HG03108 (cell line): Measurements from ENCODE around the gene RELA.

Experiments
- ATAC-seq: cut with Tn5 transposase; IDR thresholded peaks from one replicate; pipeline ENCODE4 v1.9.1; 2021; ENCODE audit warnings: moderate library complexity; ENCODE audit not compliant: unreplicated experiment

RELA gene

GRCh38 chr11:65615229-65615949 is 47.3 kb downstream of the RELA start, which contains the start of gene PCNX3:
TSS of gene PCNX3 (plus strand) at chr11:65615776. CDS start at chr11:65616312, 536 bp downstream.
- peak; percentile 73 for ATAC-seq

GRCh38 chr11:65613091-65613928 is 49.4 kb downstream of the RELA start:
- no peak for ATAC-seq

- ATAC-seq: no peak
Measured at GRCh38 chr11:65612691-65613090, 50.0 kb downstream of the RELA start.

- no peak for ATAC-seq
Measured at GRCh38 chr11:65611758-65612603, 50.7 kb downstream of the RELA start.

GRCh38 chr11:65611028-65611757 is 51.5 kb downstream of the RELA start:
- ATAC-seq: no peak

GRCh38 chr11:65610404-65610803 is 52.3 kb downstream of the RELA start:
- ATAC-seq: no peak

- ATAC-seq: no peak
Measured at GRCh38 chr11:65609665-65610064, 53.1 kb downstream of the RELA start.

- no peak for ATAC-seq
Measured at GRCh38 chr11:65609229-65609628, 53.5 kb downstream of the RELA start.

GRCh38 chr11:65607614-65608426 is 54.9 kb downstream of the RELA start:
- ATAC-seq: no peak

GRCh38 chr11:65606876-65607613 is 55.7 kb downstream of the RELA start:
- no peak for ATAC-seq

- ATAC-seq: no peak
Measured at GRCh38 chr11:65604258-65604657, 58.5 kb downstream of the RELA start.
